NB4 (cell line): ENCODE data around the gene GNAT1.
"Not testable (repeated sequence)": the region's sequence is repeated elsewhere in the genome, so short reads cannot be mapped to it uniquely, and the experiment has no call there.

Experiments
- DNase-seq: peaks from one replicate; pipeline ENCODE4 v3.0.0; 2010; ENCODE audit warnings: low read depth
- H3K4me3 ChIP-seq: one replicate; pipeline ENCODE4 v1.5.1; 2011; ENCODE audit warnings: mild to moderate bottlenecking, low read depth, low read length, moderate library complexity
- MYC ChIP-seq: IDR thresholded peaks from 2 replicates; pipeline ENCODE4 v1.6.1; 2011; ENCODE audit warnings: low read depth, low read length
- POLR2A ChIP-seq: IDR thresholded peaks from 2 replicates; pipeline ENCODE4 v1.6.1; 2011; ENCODE audit warnings: mild to moderate bottlenecking; ENCODE audit not compliant: insufficient read length; ENCODE audit errors: extremely low read depth
- TF ChIP-seq, protein P1 (sequence below): IDR thresholded peaks from one replicate; pipeline ENCODE4 v1.5.1; 2012; ENCODE audit warnings: low read depth, low read length
- TF ChIP-seq, protein P2 (sequence below): IDR thresholded peaks from 2 replicates; pipeline ENCODE4 v1.6.1; 2011; ENCODE audit warnings: low read depth, low read length

GNAT1 gene

DNA sequence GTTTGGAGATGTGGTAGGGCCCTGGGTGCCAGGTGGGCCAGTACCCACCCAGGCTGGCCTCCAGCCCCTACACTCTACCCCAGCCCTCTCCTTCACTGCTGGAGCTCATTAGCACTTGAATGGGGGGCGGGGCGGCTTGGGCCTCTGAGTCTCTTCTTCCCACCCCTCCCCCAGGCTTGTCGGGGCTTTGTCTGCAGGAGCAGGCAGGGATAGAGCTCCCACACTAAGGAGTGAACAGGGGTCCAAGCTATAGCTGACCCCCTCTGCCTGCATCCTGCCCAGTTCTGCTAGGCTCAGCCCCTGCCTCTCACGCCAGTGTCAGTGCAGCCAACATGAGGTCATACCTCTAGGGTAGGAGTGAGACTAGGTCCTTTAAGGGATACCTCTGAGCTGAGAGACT lies 49.8 kb downstream of the GNAT1 start:
- DNase-seq: no peak

DNA sequence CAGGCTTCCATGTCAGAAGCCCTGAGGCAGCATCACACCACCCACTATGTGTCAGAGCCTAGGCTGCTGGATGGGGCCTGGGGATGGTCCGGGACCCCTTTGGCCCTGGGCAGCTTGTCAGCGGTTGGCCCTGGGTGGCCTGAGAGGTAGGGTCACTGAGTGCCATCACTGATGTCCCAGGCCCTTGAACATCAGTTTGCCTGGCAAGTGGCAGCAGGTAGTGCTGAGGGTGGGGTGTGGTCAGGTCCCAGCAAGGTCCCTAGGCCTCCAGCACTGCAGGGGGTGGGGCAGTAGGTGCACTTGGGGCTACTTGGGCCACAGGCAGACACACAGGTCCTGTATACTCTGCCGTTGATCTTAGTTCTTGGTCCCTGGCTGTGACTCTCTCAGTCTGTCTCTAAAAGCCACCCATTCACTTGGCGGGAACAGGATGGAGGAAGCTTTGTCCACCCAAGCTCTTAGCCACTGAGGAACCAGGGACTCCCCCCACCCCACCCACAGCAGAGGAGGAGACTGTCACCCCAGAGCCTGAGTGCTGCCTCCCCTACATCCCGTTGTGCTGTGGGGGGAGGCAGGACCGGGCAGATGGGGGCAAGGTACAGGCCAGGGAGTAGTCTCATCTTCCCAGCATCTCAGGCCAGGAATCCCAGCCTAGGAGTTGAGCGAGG lies 50.4 kb downstream of the GNAT1 start:
- no peak overlapping the region for H3K4me3 ChIP-seq
- no peak for DNase-seq
- TF ChIP-seq, protein P1, sequence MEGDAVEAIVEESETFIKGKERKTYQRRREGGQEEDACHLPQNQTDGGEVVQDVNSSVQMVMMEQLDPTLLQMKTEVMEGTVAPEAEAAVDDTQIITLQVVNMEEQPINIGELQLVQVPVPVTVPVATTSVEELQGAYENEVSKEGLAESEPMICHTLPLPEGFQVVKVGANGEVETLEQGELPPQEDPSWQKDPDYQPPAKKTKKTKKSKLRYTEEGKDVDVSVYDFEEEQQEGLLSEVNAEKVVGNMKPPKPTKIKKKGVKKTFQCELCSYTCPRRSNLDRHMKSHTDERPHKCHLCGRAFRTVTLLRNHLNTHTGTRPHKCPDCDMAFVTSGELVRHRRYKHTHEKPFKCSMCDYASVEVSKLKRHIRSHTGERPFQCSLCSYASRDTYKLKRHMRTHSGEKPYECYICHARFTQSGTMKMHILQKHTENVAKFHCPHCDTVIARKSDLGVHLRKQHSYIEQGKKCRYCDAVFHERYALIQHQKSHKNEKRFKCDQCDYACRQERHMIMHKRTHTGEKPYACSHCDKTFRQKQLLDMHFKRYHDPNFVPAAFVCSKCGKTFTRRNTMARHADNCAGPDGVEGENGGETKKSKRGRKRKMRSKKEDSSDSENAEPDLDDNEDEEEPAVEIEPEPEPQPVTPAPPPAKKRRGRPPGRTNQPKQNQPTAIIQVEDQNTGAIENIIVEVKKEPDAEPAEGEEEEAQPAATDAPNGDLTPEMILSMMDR: no peak
- no peak for TF ChIP-seq POLR2A
- TF ChIP-seq, protein P2, sequence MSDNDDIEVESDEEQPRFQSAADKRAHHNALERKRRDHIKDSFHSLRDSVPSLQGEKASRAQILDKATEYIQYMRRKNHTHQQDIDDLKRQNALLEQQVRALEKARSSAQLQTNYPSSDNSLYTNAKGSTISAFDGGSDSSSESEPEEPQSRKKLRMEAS: no peak
- no peak for TF ChIP-seq MYC

More for the DNA sequence above, 49.8 kb downstream of the GNAT1 start:
- no peak overlapping the region for H3K4me3 ChIP-seq
- TF ChIP-seq, protein P1: no peak

DNA sequence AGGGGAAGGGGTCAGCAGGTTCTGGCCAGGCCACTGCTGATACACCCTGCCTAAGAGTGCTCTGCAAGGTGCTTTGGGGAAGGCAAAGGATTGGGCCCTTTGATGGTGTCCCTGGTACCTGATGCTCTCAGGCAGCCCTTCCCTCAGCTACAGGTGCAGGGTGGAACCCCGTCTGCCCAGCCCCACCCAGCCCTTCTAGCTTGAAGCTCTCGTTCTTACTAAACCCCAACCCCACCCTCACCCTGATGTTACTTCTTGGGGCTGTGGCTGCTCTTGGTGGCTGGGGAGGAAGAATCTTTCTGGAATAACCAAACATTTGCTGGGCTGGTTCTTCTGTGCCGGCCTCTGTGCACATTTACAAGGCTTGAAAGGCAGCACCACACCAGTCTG lies 51.0 kb downstream of the GNAT1 start:
- TF ChIP-seq POLR2A: no peak
- no peak for TF ChIP-seq MYC
- TF ChIP-seq, protein P1: no peak
- TF ChIP-seq, protein P2: no peak
- DNase-seq: no peak
- H3K4me3 ChIP-seq: no peak overlapping the region

DNA sequence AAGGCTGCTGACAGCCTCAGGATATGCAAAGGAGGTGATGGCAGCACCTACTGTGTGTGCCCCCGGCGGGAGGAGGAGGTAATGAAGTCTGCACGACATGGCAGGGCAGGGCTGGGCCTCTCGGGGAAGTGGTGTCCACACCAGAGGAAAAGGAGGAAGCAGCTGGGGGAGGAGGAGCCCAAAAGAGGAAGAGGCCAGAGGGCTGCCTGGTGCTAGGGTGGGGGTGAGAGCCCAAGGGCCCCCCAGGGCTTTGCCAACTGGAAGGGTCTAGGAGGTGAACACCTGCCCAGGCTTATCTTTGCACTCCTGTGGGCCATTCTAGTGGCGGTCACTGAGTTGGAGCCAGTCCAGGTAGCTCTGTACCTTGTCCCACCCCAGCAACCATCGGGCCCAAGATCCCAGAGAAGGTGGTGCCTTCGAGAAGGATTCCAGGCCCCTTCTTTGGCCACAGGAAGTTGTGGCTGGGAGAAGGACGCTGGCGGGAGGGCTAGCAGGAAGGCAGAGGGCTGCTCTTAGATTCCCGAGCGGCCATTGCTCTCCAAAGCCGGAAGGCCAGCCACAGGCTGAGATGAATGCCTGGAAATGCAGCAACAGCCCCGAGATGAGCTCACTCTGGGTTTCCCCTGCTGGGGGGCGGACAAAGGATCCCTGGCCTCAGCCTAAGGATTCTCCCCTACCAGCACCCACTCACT lies 51.6 kb downstream of the GNAT1 start:
- peak; percentile 94 for DNase-seq
- peak overlapping the region; percentile 51 for H3K4me3 ChIP-seq
- TF ChIP-seq POLR2A: no peak
- TF ChIP-seq, protein P2: no peak
- no peak for TF ChIP-seq MYC
- TF ChIP-seq, protein P1: no peak

DNA sequence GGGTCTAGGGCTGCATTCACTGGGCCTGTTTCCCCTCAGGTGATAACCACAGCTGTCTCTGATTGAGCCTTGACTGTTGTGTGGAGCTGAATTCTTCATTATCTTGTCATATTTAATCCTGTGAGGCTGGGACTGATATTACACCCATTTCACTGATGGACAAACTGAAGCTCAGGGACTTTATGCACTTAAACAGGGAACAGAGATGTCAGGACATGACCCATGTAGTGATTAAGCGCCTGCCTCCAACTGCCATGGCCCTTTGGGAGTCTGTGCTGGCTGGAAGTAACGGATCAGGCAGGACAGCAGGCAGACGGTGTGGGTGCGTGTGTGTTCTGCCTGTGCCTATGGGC lies 52.1 kb downstream of the GNAT1 start:
- no peak for DNase-seq
- TF ChIP-seq, protein P1: no peak
- TF ChIP-seq POLR2A (no peak), MYC (no peak)
- TF ChIP-seq, protein P2: no peak
- H3K4me3 ChIP-seq: peak overlapping the region; percentile 51

DNA sequence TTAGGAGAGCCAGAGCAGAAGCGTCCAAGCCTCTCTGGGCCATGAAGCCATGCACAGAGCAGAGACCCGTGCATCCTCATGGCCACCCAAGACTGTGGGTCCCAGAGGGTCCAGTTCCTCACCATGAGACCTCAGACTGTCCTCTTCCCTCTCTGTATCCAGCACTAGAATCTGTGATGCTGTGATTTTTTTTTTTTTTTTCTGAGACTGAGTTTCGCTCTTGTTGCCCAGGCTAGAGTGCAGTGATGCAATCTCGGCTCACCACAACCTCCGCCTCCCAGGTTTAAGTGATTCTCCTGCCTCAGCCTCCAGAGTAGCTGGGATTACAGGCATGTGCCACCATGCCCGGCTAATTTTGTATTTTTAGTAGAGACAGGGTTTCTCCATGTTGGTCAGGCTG lies 53.4 kb downstream of the GNAT1 start:
- DNase-seq, H3K4me3 ChIP-seq: not testable (repeated sequence)
